B cell (primary cell): ENCODE data around the gene PRR14L. TPM values are rescaled to one million over a fixed set of nuclear protein-coding genes. Genes with fewer than 3 reads are reported as not detected.
"Not testable (repeated sequence)": the region's sequence is repeated elsewhere in the genome, so short reads cannot be mapped to it uniquely, and the experiment has no call there.

Experiments
- ATAC-seq: fragments of 200-7000 bp; cut with Tn5 transposase; one replicate; pipeline ENCODE4 v1.10.0; 2021; ENCODE audit warnings: low read depth, mild to moderate bottlenecking, moderate number of reproducible peaks, moderate library complexity
- CTCF ChIA-PET: fragments of 350-600 bp; sonication (Branson Sonifier 250); formaldehyde crosslinking; loops from one replicate; lab custom pipeline; 2021; ENCODE audit warnings: antibody characterized with exemption, inconsistent platforms; lab: Charles Lee
- POLR2A ChIA-PET: fragments of 350-600 bp; sonication (Branson Sonifier 250); formaldehyde crosslinking; loops from one replicate; lab custom pipeline; 2021; ENCODE audit warnings: antibody characterized with exemption; lab: Charles Lee
- DNase-seq: peaks from one replicate; pipeline ENCODE4 v3.0.0; 2013
- H2AFZ ChIP-seq: 2 replicates; pipeline ENCODE4 v1.6.1; 2012; ENCODE audit warnings: mild to moderate bottlenecking, low read depth, low read length; ENCODE audit not compliant: insufficient read depth, poor library complexity, severe bottlenecking
- H3K27ac ChIP-seq, 2 donors: 1 replicate in 1 of 2; 2 replicates in 1 of 2; pipeline ENCODE4 v1.5.1; 2012 to 2013; ENCODE audit warnings: low read length in 2 of 2, mild to moderate bottlenecking in 2 of 2, moderate library complexity in 1 of 2
- H3K27me3 ChIP-seq, 4 experiments: fragments of 200-600 bp in 1 of 4; sonication (generic) in 1 of 4; replicated peaks in 1 of 4; 1 replicate in 2 of 4; 2 replicates in 2 of 4; pipeline versions ENCODE4 v1.6.1 to v1.7.0; 2013 to 2016; ENCODE audit warnings: low read length in 3 of 4, mild to moderate bottlenecking in 2 of 4, mixed read lengths in 1 of 4, moderate library complexity in 1 of 4; ENCODE audit not compliant: insufficient read depth in 4 of 4, control insufficient read depth in 3 of 4; ENCODE audit errors: control extremely low read depth in 1 of 4
- H3K36me3 ChIP-seq, 2 experiments: replicated peaks in 1 of 2; 1 replicate in 1 of 2; 2 replicates in 1 of 2; pipeline versions ENCODE4 v1.6.1 to v1.7.1; 2013; ENCODE audit warnings: low read length in 1 of 2; ENCODE audit not compliant: insufficient read depth in 2 of 2, control insufficient read depth in 1 of 2; ENCODE audit errors: control extremely low read depth in 1 of 2, extremely low read depth in 1 of 2
- H3K4me1 ChIP-seq, 2 donors: fragments of 200-600 bp in 1 of 2; sonication (generic) in 1 of 2; 1 replicate in 1 of 2; 2 replicates in 1 of 2; pipeline versions ENCODE4 v1.5.1 to v1.6.1; 2013 to 2017; ENCODE audit warnings: low read length in 2 of 2; ENCODE audit not compliant: control insufficient read depth in 2 of 2, insufficient read depth in 2 of 2
- H3K4me2 ChIP-seq: replicated peaks from 2 replicates; pipeline ENCODE3; 2012; ENCODE audit warnings: mild to moderate bottlenecking, low read depth, low read length; ENCODE audit not compliant: poor library complexity, severe bottlenecking
- H3K4me3 ChIP-seq, 5 experiments: fragments of 200-600 bp in 1 of 5; sonication (generic) in 1 of 5; 1 replicate in 3 of 5; 2 replicates in 2 of 5; pipeline versions ENCODE4 v1.5.1 to v1.7.0; 2011 to 2016; ENCODE audit warnings: low read length in 4 of 5, mild to moderate bottlenecking in 4 of 5, low read depth in 2 of 5, control low read depth in 1 of 5, moderate library complexity in 1 of 5; ENCODE audit not compliant: insufficient read depth in 1 of 5; ENCODE audit errors: control extremely low read depth in 1 of 5, extremely low read depth in 1 of 5
- H3K79me2 ChIP-seq: fragments of 200-600 bp; sonication (generic); one replicate; pipeline ENCODE4 v1.6.0; 2016; ENCODE audit warnings: low read length; ENCODE audit not compliant: control insufficient read depth, insufficient read depth
- H3K9ac ChIP-seq: fragments of 200-600 bp; sonication (generic); 2 replicates; pipeline ENCODE4 v1.6.1; 2017; ENCODE audit warnings: mild to moderate bottlenecking, low read length, moderate library complexity
- H3K9me3 ChIP-seq, 3 donors: one replicate each; pipeline versions ENCODE4 v1.6.1 to v1.7.1; 2013; ENCODE audit warnings: low read length in 2 of 3; ENCODE audit not compliant: control insufficient read depth in 2 of 3, insufficient read depth in 1 of 3; ENCODE audit errors: control extremely low read depth in 1 of 3
- H4K20me1 ChIP-seq: 2 replicates; pipeline ENCODE4 v1.6.0; 2012; ENCODE audit warnings: mild to moderate bottlenecking, low read length; ENCODE audit not compliant: insufficient read depth, control insufficient read depth, poor library complexity, severe bottlenecking
- H3K27ac Mint-ChIP-seq: one replicate; pipeline ENCODE4 v1.8.0; 2021; ENCODE audit warnings: mixed read lengths
- H3K27me3 Mint-ChIP-seq: one replicate; pipeline ENCODE4 v1.8.0; 2021; ENCODE audit warnings: mixed read lengths
- H3K4me1 Mint-ChIP-seq: one replicate; pipeline ENCODE4 v1.8.0; 2021; ENCODE audit warnings: mixed read lengths
- H3K4me3 Mint-ChIP-seq: one replicate; pipeline ENCODE4 v1.8.0; 2021; ENCODE audit warnings: mixed read lengths
- H3K9me3 Mint-ChIP-seq: one replicate; pipeline ENCODE4 v1.8.0; 2022; ENCODE audit warnings: mixed read lengths; ENCODE audit not compliant: insufficient read depth
- CTCF ChIP-seq: fragments of 200-600 bp; IDR thresholded peaks from one replicate; pipeline ENCODE4 v1.8.0; 2022; ENCODE audit warnings: antibody characterized with exemption, mild to moderate bottlenecking
- EZH2 ChIP-seq: IDR thresholded peaks from 2 replicates; pipeline ENCODE4 v1.6.1; 2012; ENCODE audit warnings: borderline replicate concordance, low read depth, mild to moderate bottlenecking, moderate library complexity, low read length; ENCODE audit not compliant: insufficient read depth, poor library complexity, severe bottlenecking
- WGBS: methylation state at CpG from one replicate; pipeline ENCODE4 v1.1.5; 2013; ENCODE audit warnings: missing lambda C conversion rate; ENCODE audit not compliant: insufficient coverage; 5-methylcytosine and 5-hydroxymethylcytosine counted together
- intact Hi-C: fragments of 100-400 bp; cut with micrococcal nuclease; formaldehyde crosslinking; loops from one replicate; pipeline ENCODE4 v1.10.0; 2022
- polyA plus RNA-seq: library from polyadenylated mRNA; depleted of rRNA; stranded (reverse); fragments of >200 nt; gene quantifications from 2 replicates; pipeline ENCODE4 v1.2.3, GENCODE V29; 2012
- total RNA-seq, 2 donors: library from RNA; stranded (reverse); fragments of 120-200 nt in 1 of 2; gene quantifications; 1 replicate in 1 of 2; 2 replicates in 1 of 2; pipeline versions ENCODE4 v1.2.3 to v1.2.4, GENCODE V29; 2013 to 2022

The PRR14L gene
- total and polyA plus RNA-seq, 2 donors (not counting 1 experiment from before 2014, with no cell fraction given) = 8.5 to 69.6 TPM

- H3K4me2 ChIP-seq = no peak overlapping the region
- H3K4me1 ChIP-seq = peaks cover 7 to 21% of the 10 kb centered on the region in 2 donors
- peaks cover 22% of the 10 kb centered on the region for H3K4me1 Mint-ChIP-seq
- CTCF ChIA-PET = interaction anchor here (1.0 to 6.4 kb wide), 2 partner anchors 9 to 15 kb away, joined by 3 to 67 read pairs; partner anchors contain the start of gene PISD
- H3K9me3 Mint-ChIP-seq = no peaks in the 10 kb centered on the region
- intact Hi-C loops = no loop called here
- peaks cover 1 to 9% of the 10 kb centered on the region in 2 experiments for H3K36me3 ChIP-seq
- H3K27me3 ChIP-seq = no peaks in the 10 kb centered on the region
- H3K9ac ChIP-seq = no peak overlapping the region
- no peak for ATAC-seq
- H2AFZ ChIP-seq = no peak overlapping the region
- no peaks in the 10 kb centered on the region for H3K79me2 ChIP-seq
- POLR2A ChIA-PET = no interaction called here
- WGBS = 98% methylated on average over 7 of the region's 7 CpGs
- peak overlapping the region; percentile 10 for H3K4me3 Mint-ChIP-seq
- no peaks in the 10 kb centered on the region for H3K27me3 Mint-ChIP-seq
- H3K27ac Mint-ChIP-seq = peak overlapping the region; percentile 37
- peaks cover 0 to 2% (median 0%) of the 10 kb centered on the region in 3 donors for H3K9me3 ChIP-seq
- TF ChIP-seq CTCF (no peak), EZH2 (no peak)
- DNase-seq = no peak
- no peak overlapping the region for H3K27ac ChIP-seq
- no peak overlapping the region for H3K4me3 ChIP-seq
- H4K20me1 ChIP-seq = no peaks in the 10 kb centered on the region
Measured at GRCh38 chr22:31678748-31679147, 71.2 kb downstream of the PRR14L start.

GRCh38 chr22:31676700-31677099 lies 73.2 kb downstream of the PRR14L start:
- H3K4me1 Mint-ChIP-seq = peaks cover 26% of the 10 kb centered on the region
- peak overlapping the region; percentile 88 for H3K4me3 Mint-ChIP-seq
- Histone ChIP-seq H3K36me3 (no peaks in the 10 kb centered on the region), H3K79me2 (no peaks in the 10 kb centered on the region), H3K9me3 (peaks cover 0 to 9% (median 0%) of the 10 kb centered on the region in 3 donors), H3K4me1 (peaks cover 10 to 28% of the 10 kb centered on the region in 2 donors), H4K20me1 (no peaks in the 10 kb centered on the region), H3K9ac (peak overlapping the region; percentile 85), H3K27me3 (no peaks in the 10 kb centered on the region), H3K4me2 (peak overlapping the region; percentile 79), H2AFZ (peak overlapping the region; percentile 89), H3K27ac (peak overlapping the region; percentile 55 to 85), H3K4me3 (peak overlapping the region; percentile 48 to 79 (median 70))
- CTCF ChIA-PET = interaction anchor here (0.6 to 6.4 kb wide), 8 partner anchors 13 to 278 kb away, joined by 3 to 67 read pairs (median 4); partner anchors contain the start of genes DEPDC5 and PISD
- 7% methylated on average over 25 of the region's 25 CpGs for whole genome bisulfite sequencing
- DNase-seq (peak; percentile 92), ATAC-seq (peak; percentile 100)
- intact Hi-C loops = loop anchor here (1.0 kb wide), 2 partner anchors 14 to 74 kb away; partner anchors contain the start of genes PISD and PRR14L
- POLR2A ChIA-PET = interaction anchor here (0.6 to 1.5 kb wide), 8 partner anchors 14 to 181 kb away, joined by 3 to 9 read pairs (median 4); partner anchors contain the start of genes PISD, PRR14L and SFI1
- TF ChIP-seq EZH2 (no peak), CTCF (no peak)
- peak overlapping the region; percentile 90 for H3K27ac Mint-ChIP-seq
- no peaks in the 10 kb centered on the region for H3K9me3 Mint-ChIP-seq
- no peaks in the 10 kb centered on the region for H3K27me3 Mint-ChIP-seq

GRCh38 chr22:31674219-31674618 lies 75.7 kb downstream of the PRR14L start:
- peaks cover 10 to 28% of the 10 kb centered on the region in 2 donors for H3K4me1 ChIP-seq
- Mint-ChIP-seq H3K4me1 (peaks cover 26% of the 10 kb centered on the region), H3K4me3 (peak overlapping the region; percentile 62), H3K27ac (peak overlapping the region; percentile 79)
- CTCF ChIA-PET = interaction anchor here (0.7 to 6.4 kb wide), 2 partner anchors 10 to 41 kb away, joined by 4 to 67 read pairs; partner anchors contain the start of gene PISD
- H3K27me3 Mint-ChIP-seq, intact Hi-C loops, POLR2A ChIA-PET, H3K9me3 ChIP-seq, H3K9ac ChIP-seq, H3K36me3 ChIP-seq, H2AFZ ChIP-seq, H3K79me2 ChIP-seq, H3K4me3 ChIP-seq, ATAC-seq, H3K9me3 Mint-ChIP-seq, H3K27me3 ChIP-seq, H4K20me1 ChIP-seq: not testable (repeated sequence)
- H3K4me2 ChIP-seq = peak overlapping the region; percentile 11
- peak overlapping the region; percentile 31 to 36 for H3K27ac ChIP-seq
- no CpG with 5 or more reads among the region's 5 CpGs for WGBS
- peak; percentile 68 for DNase-seq
